ENCODE measurements around the gene MYCBP2.
A peak's percentile ranks its signal among the peaks of the same experiment; 100 is the strongest.
"Not testable (repeated sequence)": the region's sequence is repeated elsewhere in the genome, so short reads cannot be mapped to it uniquely, and the experiment has no call there.

The MYCBP2 gene

GRCh38 chr13:77009011-77009410 lies 317.9 kb downstream of the MYCBP2 start:
- no peak for DNase-seq
- Mint-ChIP-seq H3K4me1 (peaks cover 31% of the 10 kb centered on the region), H3K27me3 (no peaks in the 10 kb centered on the region), H3K9me3 (no peaks in the 10 kb centered on the region), H3K27ac (peak overlapping the region; percentile 46 to 54), H3K4me3 (peak overlapping the region in 1 of 2 donors; percentile 17)
- ATAC-seq, result peak; percentile 95

GRCh38 chr13:77008337-77008736 lies 318.6 kb downstream of the MYCBP2 start:
- not testable (repeated sequence) for H3K27me3 Mint-ChIP-seq, H3K9me3 Mint-ChIP-seq, DNase-seq
- H3K4me3 Mint-ChIP-seq, result peak overlapping the region in 1 of 2 donors; percentile 21
- peak; percentile 64 for ATAC-seq
- H3K4me1 Mint-ChIP-seq, result peaks cover 24% of the 10 kb centered on the region
- H3K27ac Mint-ChIP-seq, result peak overlapping the region in 1 of 2 donors; percentile 76

DNA sequence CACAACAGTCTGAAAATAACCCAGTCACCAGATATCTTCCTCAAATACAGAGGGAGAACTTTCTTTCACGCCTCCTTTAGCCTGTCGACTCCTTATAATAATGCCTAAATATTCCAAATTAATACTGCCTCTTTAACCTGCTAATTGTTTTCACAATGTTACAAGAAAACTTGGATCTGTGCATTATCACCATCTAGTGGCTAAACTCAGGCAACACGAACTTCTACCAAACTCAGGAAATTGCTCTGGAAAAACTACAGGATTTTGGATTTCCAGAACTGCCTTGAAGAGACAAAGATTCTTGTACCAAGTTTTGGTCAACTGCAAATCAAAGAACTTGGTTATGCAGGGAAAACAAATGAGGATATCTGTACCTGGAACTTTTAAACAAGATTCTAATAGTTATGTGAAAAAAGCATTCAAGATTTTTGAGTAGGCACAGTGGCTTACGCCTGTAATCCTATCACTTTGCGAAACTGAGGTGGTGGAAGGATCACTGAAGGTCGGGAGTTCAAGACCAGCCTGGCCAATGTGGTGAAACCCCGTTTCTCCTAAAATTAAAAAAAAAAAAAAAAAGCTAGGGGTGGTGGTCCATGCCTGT lies 324.2 kb downstream of the MYCBP2 start:
- no peak for DNase-seq

GRCh38 chr13:77001963-77002587 lies 324.8 kb downstream of the MYCBP2 start:
- no peak for DNase-seq
- Mint-ChIP-seq H3K27me3 (no peaks in the 10 kb centered on the region), H3K27ac (peak overlapping the region in 1 of 2 donors; percentile 21), H3K9me3 (no peaks in the 10 kb centered on the region), H3K4me3 (no peak overlapping the region), H3K4me1 (peaks cover 20% of the 10 kb centered on the region)
- ATAC-seq, result no peak

More for the DNA sequence above, 324.2 kb downstream of the MYCBP2 start:
- ATAC-seq, result no peak
- Mint-ChIP-seq H3K27me3 (no peaks in the 10 kb centered on the region), H3K9me3 (no peaks in the 10 kb centered on the region), H3K4me3 (no peak overlapping the region), H3K27ac (no peak overlapping the region), H3K4me1 (peaks cover 18% of the 10 kb centered on the region)

DNA sequence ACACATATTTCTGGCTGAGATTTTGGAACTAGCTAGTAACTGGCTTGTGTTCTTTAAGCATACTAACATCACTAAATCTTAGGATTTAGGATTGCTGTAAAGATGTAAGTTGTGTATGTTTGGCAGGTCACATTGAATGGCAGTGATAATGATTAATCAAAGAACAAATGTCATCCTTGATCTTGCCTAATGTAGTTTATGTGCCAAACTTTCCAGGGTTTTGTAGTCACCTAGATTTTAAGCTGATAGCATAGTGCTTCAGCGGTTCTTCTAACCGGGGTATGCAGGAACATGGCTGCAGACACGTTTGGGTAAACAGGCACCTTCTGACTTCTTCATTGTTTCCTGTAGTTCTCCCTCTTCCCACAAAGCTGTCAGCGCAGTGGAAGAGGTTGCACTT lies 325.4 kb downstream of the MYCBP2 start:
- no peak for DNase-seq
- H3K4me3 Mint-ChIP-seq, result no peak overlapping the region
- no peaks in the 10 kb centered on the region for H3K27me3 Mint-ChIP-seq
- no peak for ATAC-seq
- H3K4me1 Mint-ChIP-seq, result peaks cover 24% of the 10 kb centered on the region
- H3K9me3 Mint-ChIP-seq, result no peaks in the 10 kb centered on the region
- H3K27ac Mint-ChIP-seq, result peak overlapping the region in 1 of 2 donors; percentile 21

DNA sequence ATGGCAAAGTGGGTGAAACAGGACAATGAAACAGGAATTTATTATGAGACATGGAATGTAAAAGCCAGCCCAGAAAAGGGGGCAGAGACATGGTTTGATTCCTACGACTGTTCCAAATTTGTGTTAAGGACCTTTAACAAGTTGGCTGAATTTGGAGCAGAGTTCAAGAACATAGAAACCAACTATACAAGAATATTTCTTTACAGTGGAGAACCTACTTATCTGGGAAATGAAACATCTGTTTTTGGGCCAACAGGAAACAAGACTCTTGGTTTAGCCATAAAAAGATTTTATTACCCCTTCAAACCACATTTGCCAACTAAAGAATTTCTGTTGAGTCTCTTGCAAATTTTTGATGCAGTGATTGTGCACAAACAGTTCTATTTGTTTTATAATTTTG lies 326.4 kb downstream of the MYCBP2 start:
- DNase-seq, result no peak
- Mint-ChIP-seq H3K4me3 (no peak overlapping the region), H3K9me3 (no peaks in the 10 kb centered on the region), H3K4me1 (peaks cover 25% of the 10 kb centered on the region), H3K27me3 (no peaks in the 10 kb centered on the region), H3K27ac (no peak overlapping the region)
- ATAC-seq, result no peak
